NAMALWA (cell line): Measurements from ENCODE around the gene FCGBP.
"Not testable (repeated sequence)": the region's sequence is repeated elsewhere in the genome, so short reads cannot be mapped to it uniquely, and the experiment has no call there.

ENCODE experiments used
- DNase-seq: peaks from one replicate; pipeline ENCODE4 v3.0.0-alpha.2; 2015; ENCODE audit warnings: low spot score

The FCGBP gene

DNA sequence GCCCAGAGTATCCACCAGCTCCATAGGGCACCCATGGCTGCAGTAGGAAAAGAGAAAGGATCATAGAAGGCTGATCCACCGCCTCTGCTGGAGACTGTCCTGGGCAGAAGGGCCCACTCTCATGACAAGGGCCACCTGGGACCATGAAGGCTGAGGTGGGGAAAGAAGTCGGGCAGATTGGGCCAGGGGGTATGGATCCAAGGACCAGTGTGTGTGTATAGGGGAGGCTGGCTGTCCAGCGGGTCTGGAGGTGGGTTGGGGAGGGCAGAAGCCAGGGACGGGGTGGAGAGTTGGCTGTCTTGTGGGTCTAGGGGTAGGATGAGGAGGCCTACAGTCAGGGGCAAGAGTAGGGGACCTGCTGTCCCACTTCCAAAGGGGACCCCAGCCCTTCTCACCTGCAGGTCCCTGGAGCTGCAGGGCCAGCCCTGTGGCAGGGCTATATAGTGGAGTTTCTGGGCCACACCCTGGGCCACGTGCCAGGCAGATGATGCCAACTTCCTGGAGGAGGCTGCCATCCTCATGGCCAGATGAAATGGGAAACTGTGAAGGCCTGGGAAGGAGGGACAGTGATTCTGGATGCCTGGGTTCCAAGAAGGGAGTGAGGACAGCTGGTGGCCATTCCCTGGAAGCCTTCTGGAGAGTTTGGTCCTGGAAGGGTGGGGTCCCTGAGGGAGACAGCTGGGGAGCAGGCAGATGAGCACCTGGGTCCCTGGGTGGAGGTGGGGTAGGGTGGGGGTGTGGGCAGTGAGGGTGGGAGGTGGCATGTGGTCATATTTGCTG, at the start of gene FCGBP:
TSS of gene FCGBP (minus strand) at position 51 of the 780 bp plus-strand sequence.
- no peak for DNase-seq

GRCh38 chr19:39983695-39984300, 49.4 kb upstream of the FCGBP start:
- no peak for DNase-seq

DNA sequence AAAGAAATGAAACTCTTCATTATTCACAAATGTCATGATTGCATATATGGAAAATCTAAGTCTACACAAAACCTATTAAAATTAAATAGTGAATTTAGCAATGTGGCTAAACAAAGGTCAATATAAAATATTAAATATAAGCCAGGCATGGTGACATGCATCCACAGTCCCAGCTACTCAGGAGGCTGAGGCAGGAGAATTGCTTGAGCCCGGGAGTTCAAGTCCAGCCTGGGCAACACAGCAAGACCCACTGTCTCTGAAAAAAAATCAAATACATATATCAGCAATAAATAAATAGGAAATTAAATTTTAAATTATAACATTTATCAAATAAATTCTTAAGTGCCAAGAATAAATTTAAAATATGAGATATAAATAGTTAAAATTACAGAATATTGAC, 48.4 kb upstream of the FCGBP start:
- DNase-seq, result no peak

GRCh38 chr19:39974377-39975155, 40.1 kb upstream of the FCGBP start:
- DNase-seq, result no peak

- DNase-seq, result peak; percentile 31
Measured at GRCh38 chr19:39971380-39972035, 37.1 kb upstream of the FCGBP start.

GRCh38 chr19:39970675-39971379, 36.4 kb upstream of the FCGBP start, which contains the start of gene PSMC4:
Gene PSMC4 (plus strand): TSS chr19:39971165. CDS start chr19:39971203, 38 bp downstream.
- DNase-seq, result peak; percentile 99

DNA sequence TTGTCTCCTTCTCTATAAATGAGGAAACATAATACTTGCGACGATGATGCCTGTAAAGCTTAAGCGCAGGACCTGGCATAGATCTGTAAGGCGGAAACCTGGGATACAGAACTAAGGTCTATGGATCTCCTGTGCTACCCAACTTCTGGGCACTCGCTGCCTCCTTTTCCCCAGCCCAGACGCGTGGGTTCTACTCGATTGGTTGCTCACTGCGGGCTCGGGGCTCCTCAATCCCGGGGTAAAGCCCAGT, 35.9 kb upstream of the FCGBP start:
- no peak for DNase-seq

DNA sequence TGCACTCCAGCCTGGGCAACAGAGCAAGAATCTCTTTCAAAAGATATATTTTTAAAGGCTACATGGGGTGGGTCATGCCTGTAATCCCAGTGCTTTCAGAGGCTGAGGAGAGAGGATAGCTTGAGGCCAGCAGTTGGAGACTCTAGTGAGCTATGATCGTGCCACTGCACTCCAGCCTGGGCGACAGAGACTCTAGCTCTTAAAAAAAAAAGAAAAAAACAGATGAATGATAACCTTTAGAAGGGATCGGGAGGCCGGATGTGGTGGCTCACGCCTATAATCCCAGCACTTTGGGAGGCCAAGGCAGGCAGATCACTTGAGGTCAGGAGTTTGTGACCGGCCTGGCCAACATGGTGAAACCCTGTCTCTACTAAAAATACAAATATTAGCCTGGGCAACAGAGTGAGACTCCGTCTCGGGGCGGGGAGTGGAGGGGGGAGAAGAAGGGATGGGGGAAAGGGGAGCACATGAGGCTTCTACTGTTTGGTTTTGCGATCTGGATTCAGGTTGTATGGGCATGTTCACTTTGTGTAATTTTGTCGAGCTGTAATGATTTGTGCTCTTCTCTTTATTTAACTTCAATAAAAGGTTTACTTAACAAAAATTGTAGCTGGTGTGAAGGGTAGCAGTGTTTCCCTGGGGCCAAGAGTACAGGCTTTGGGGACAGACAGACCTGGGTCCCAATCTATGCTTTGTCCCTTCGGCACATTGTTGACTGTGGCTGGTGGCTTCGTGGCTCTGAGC, 35.4 kb upstream of the FCGBP start:
- DNase-seq, result no peak

- no peak for DNase-seq
Measured at GRCh38 chr19:39969266-39969665, 34.8 kb upstream of the FCGBP start.

DNA sequence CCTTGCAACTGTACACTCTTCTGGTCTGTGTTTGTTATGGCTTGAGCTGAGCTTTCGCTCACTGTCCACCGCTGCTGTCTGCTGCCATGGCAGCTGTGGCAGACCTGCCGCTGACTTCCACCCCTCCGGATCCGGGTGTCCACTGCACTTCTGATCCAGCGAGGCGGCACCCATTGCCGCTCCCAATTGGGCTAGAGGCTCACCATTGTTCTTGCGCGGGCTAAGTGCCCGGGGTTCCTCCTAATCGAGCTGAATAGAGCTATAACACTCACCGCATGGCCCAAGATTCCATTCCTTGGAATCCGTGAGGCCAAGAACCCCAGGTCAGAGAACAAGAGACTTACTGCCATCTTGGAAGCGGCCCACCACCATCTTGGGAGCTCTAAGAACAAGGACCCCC, 34.4 kb upstream of the FCGBP start:
- no peak for DNase-seq

- DNase-seq, result no peak
Measured at GRCh38 chr19:39967561-39967960, 33.1 kb upstream of the FCGBP start.

- DNase-seq, result no peak
Measured at GRCh38 chr19:39966617-39967016, 32.2 kb upstream of the FCGBP start.

- DNase-seq, result no peak
Measured at GRCh38 chr19:39963898-39964297, 29.5 kb upstream of the FCGBP start.

- DNase-seq, result not testable (repeated sequence)
Measured at GRCh38 chr19:39959407-39959806, 25.0 kb upstream of the FCGBP start.

DNA sequence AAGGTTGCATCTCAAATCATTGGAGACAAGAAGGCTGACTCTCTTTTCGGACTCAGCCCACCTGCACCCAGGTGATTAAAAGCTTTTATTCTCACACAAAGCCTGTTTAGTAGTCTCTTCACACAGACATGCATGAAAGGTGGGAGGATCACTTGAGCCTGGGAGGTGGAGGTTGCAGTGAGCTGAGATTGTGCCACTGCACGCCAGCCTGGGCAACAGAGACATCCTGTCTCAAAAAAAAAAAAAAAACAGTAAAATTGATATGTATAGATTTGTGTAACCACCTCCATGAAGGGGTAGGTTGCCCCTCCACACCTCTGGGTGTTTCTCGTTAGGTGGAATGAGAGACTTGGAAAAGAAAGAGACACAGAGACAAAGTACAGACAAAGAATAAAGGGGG, 24.5 kb upstream of the FCGBP start:
- DNase-seq, result not testable (repeated sequence)

GRCh38 chr19:39957886-39958285, 23.5 kb upstream of the FCGBP start:
- not testable (repeated sequence) for DNase-seq

DNA sequence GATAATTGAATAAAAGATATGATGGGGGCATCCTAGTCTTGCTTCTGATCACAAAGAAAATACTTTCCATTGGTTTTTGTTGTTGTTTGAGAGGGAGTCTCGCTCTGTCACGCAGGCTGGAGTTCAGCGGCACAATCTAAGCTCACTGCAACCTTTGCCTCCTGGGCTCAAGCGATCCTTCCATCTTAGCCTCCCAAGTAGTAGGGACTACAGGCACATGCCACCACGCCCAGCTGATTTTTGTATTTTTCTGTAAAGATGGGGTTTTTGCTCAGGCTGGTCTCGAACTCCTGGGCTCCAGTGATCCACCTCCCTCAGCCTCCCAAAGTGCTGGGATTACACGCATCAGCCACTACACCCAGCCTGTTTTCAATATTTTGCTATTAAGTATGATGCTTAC, 19.5 kb upstream of the FCGBP start:
- no peak for DNase-seq

DNA sequence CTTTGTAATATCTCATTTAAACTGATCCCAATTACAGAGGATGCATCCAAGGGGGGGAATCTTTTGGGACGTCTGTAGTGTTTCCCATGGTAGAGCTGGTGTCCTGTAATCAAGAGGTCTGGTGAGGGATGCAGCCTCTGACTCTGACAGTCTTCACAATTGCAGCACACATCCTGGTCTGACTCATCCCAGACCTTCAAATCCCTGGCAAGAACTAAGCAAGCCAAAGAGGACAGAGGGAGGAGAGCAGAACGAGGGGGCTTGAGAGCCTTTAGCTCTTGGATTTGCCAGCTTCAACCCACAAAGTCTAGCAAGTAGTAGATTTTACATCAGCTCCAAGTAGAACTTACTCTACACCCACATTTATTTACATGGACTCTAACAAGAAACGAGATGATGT, 17.3 kb upstream of the FCGBP start:
- no peak for DNase-seq

- no peak for DNase-seq
Measured at GRCh38 chr19:39951065-39951650, 16.7 kb upstream of the FCGBP start.

DNA sequence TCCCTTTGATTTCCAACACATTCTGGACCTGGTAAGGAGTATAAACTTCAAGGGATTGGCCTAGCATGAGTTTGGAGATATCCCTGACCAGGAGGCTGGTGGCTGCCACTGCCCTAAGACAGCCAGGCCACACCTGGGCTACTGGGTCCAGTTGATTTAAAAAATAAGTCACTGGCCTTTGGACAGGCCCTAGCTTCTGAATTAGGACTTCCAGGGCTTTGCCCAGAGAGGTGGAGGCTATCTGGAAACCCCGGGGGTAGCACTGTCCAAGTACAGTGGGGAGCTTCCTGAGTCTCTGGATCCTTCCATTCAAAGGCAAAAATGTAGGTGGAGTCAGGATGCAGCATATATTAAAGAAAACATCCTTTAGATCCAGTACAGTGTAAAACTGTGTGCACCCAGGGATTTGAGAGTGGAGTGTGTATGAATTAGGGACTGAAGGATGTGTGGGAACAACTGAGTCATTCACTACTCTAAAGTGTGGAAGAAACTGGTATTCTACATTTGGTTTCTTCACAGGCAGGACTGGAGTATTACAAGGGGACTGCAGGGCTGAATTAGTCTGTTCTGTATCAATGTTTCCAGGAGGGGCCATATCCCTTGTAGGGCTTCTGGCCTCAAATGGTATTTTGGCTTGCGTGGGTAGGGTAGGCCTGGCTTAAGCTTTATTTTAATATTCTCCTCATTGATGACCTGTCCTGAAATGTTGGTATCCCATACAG, 14.8 kb upstream of the FCGBP start:
- no peak for DNase-seq
